Hepatocyte (in vitro differentiated cells): ENCODE data around the gene PTPRD. TPM values are rescaled to one million over a fixed set of nuclear protein-coding genes. Genes with fewer than 3 reads are reported as not detected.

Source experiments
- DNase-seq: peaks from one replicate; pipeline ENCODE4 v3.0.0-alpha.2; 2016; ENCODE audit warnings: low spot score
- H2AFZ ChIP-seq: fragments of 200-600 bp; sonication (generic); 2 replicates; pipeline ENCODE4 v1.6.0; 2016; ENCODE audit warnings: antibody characterized with exemption, mild to moderate bottlenecking
- H3K27ac ChIP-seq: fragments of 200-600 bp; sonication (generic); 2 replicates; pipeline ENCODE4 v1.5.1; 2016; ENCODE audit warnings: mild to moderate bottlenecking
- H3K27me3 ChIP-seq: fragments of 200-600 bp; sonication (generic); 2 replicates; pipeline ENCODE4 v1.6.1; 2016
- H3K36me3 ChIP-seq: fragments of 200-600 bp; sonication (generic); replicated peaks from 2 replicates; pipeline ENCODE4 v1.5.1; 2016; ENCODE audit warnings: low read depth; ENCODE audit not compliant: insufficient read depth
- H3K4me1 ChIP-seq: fragments of 200-600 bp; sonication (generic); 2 replicates; pipeline ENCODE4 v1.5.1; 2016; ENCODE audit warnings: mild to moderate bottlenecking, moderate library complexity; ENCODE audit not compliant: insufficient read depth
- H3K4me2 ChIP-seq: fragments of 200-600 bp; sonication (generic); 2 replicates; pipeline ENCODE4 v1.6.0; 2016
- H3K4me3 ChIP-seq: fragments of 200-600 bp; sonication (generic); 2 replicates; pipeline ENCODE4 v1.5.1; 2016; ENCODE audit warnings: mild to moderate bottlenecking
- H3K79me2 ChIP-seq: fragments of 200-600 bp; sonication (generic); 2 replicates; pipeline ENCODE4 v1.6.0; 2017; ENCODE audit warnings: mild to moderate bottlenecking
- H3K9me2 ChIP-seq: fragments of 200-600 bp; sonication (generic); replicated peaks from 2 replicates; pipeline ENCODE4 v1.6.0; 2017; ENCODE audit warnings: mild to moderate bottlenecking; ENCODE audit not compliant: insufficient read depth
- H3K9me3 ChIP-seq: fragments of 200-600 bp; sonication (generic); 2 replicates; pipeline ENCODE4 v1.5.1; 2016; ENCODE audit warnings: low read depth, mild to moderate bottlenecking
- H4K20me1 ChIP-seq: fragments of 200-600 bp; sonication (generic); 2 replicates; pipeline ENCODE4 v1.6.0; 2016; ENCODE audit warnings: mild to moderate bottlenecking; ENCODE audit not compliant: insufficient read depth, poor library complexity, severe bottlenecking
- EZH2 ChIP-seq: fragments of 200-600 bp; sonication (generic); IDR thresholded peaks from 2 replicates; pipeline ENCODE4 v1.6.1; 2016; ENCODE audit warnings: antibody characterized with exemption, mild to moderate bottlenecking, borderline replicate concordance
- EZH2phosphoT487 ChIP-seq: fragments of 200-600 bp; sonication (generic); IDR thresholded peaks from one replicate; pipeline ENCODE4 v1.6.1; 2018; ENCODE audit warnings: antibody characterized with exemption, mild to moderate bottlenecking, low read depth, moderate library complexity; ENCODE audit not compliant: unreplicated experiment, severe bottlenecking
- WGBS: methylation state at CpG from one replicate; pipeline ENCODE4 v1.1.6; 2016; ENCODE audit warnings: low lambda C conversion rate; ENCODE audit errors: missing lambda C conversion rate; 5-methylcytosine and 5-hydroxymethylcytosine counted together
- polyA plus RNA-seq: library from polyadenylated mRNA; unstranded; fragments of >200 nt; fragmentation: Nextera tagmentation; extraction: Ambion mirVana; gene quantifications from 2 replicates; pipeline ENCODE4 v1.2.1, GENCODE V29; 2016
- total RNA-seq: library from RNA; depleted of rRNA; stranded (reverse); fragments of >200 nt; gene quantifications from 2 replicates; pipeline ENCODE4 v1.2.3, GENCODE V29; 2014
- TF ChIP-seq, protein P1 (sequence below): fragments of 200-600 bp; sonication (generic); IDR thresholded peaks from 2 replicates; pipeline ENCODE4 v1.5.1; 2016; ENCODE audit warnings: antibody characterized with exemption, mild to moderate bottlenecking; ENCODE audit not compliant: poor library complexity

The PTPRD gene
- total and polyA plus RNA-seq, 2 experiments from 2014 or later, result 6.5 to 77.6 TPM

DNA sequence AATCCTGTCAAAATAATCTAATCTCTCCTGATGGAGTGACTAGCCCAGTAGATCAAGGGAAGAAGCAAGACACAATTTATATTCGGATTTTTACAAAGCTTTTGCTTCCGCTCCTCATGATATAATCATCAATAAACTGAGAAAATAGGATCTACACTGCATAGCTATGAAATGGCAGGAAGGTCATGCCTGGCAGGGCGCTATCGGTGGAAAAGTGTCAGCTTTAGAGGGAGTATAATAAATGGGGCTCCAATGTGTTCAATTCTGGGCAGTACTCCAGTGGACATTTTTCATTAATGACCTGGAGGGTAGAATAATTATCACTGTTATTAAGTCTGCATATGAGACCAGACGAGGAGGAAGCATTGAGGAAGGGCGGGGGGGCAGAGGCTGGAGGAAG lies 1799.9 kb downstream of the PTPRD start:
- no peaks in the 10 kb centered on the region for H3K9me2 ChIP-seq
- H3K36me3 ChIP-seq, result no peaks in the 10 kb centered on the region
- no peak for DNase-seq
- H3K4me3 ChIP-seq, result no peak overlapping the region
- no peak overlapping the region for H3K27ac ChIP-seq
- H3K79me2 ChIP-seq, result peaks cover 3% of the 10 kb centered on the region
- WGBS, result 85% methylated on average over 6 of the region's 6 CpGs
- H3K27me3 ChIP-seq, result no peaks in the 10 kb centered on the region
- no peak overlapping the region for H2AFZ ChIP-seq
- no peak overlapping the region for H3K4me2 ChIP-seq
- no peaks in the 10 kb centered on the region for H4K20me1 ChIP-seq
- no peaks in the 10 kb centered on the region for H3K4me1 ChIP-seq
- TF ChIP-seq, protein P1, sequence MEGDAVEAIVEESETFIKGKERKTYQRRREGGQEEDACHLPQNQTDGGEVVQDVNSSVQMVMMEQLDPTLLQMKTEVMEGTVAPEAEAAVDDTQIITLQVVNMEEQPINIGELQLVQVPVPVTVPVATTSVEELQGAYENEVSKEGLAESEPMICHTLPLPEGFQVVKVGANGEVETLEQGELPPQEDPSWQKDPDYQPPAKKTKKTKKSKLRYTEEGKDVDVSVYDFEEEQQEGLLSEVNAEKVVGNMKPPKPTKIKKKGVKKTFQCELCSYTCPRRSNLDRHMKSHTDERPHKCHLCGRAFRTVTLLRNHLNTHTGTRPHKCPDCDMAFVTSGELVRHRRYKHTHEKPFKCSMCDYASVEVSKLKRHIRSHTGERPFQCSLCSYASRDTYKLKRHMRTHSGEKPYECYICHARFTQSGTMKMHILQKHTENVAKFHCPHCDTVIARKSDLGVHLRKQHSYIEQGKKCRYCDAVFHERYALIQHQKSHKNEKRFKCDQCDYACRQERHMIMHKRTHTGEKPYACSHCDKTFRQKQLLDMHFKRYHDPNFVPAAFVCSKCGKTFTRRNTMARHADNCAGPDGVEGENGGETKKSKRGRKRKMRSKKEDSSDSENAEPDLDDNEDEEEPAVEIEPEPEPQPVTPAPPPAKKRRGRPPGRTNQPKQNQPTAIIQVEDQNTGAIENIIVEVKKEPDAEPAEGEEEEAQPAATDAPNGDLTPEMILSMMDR, result no peak
- no peak for TF ChIP-seq EZH2
- no peak for TF ChIP-seq EZH2phosphoT487
- H3K9me3 ChIP-seq, result no peaks in the 10 kb centered on the region

DNA sequence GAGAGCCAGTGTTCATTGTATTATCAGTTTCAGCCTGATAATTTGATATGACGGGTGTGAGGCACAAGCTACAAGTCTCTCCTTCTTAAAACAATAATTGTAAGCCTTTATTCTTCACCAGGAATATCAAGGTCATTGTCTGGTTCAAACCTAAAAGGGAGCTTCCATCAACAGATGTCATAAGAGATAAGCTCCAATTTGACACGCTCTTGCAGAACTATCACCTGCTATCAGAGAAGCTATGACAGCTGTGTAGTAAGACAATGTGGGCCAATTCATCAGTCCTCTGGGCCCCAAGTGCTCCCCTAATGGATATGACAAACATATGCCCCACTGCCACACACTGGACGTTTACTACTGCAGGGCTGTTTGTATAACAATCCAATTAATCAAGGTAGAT lies 1803.1 kb downstream of the PTPRD start:
- DNase-seq, result no peak

GRCh38 chr9:8806150-8806549 lies 1806.7 kb downstream of the PTPRD start:
- no peak for DNase-seq
- H4K20me1 ChIP-seq, result no peaks in the 10 kb centered on the region
- no peak overlapping the region for H3K27ac ChIP-seq
- no peaks in the 10 kb centered on the region for H3K36me3 ChIP-seq
- no peaks in the 10 kb centered on the region for H3K4me1 ChIP-seq
- H3K9me3 ChIP-seq, result no peaks in the 10 kb centered on the region
- no peak overlapping the region for H2AFZ ChIP-seq
- H3K27me3 ChIP-seq, result no peaks in the 10 kb centered on the region
- WGBS, result 100% methylated on average over 1 of the region's 2 CpGs
- H3K9me2 ChIP-seq, result no peaks in the 10 kb centered on the region
- no peak overlapping the region for H3K4me2 ChIP-seq
- peaks cover 4% of the 10 kb centered on the region for H3K79me2 ChIP-seq
- no peak overlapping the region for H3K4me3 ChIP-seq
- TF ChIP-seq, protein P1, result no peak
- TF ChIP-seq EZH2 (no peak), EZH2phosphoT487 (no peak)

More for the DNA sequence above, 1803.1 kb downstream of the PTPRD start:
- Histone ChIP-seq H2AFZ (no peak overlapping the region), H3K27ac (no peak overlapping the region), H3K9me3 (no peaks in the 10 kb centered on the region), H3K9me2 (no peaks in the 10 kb centered on the region), H3K4me3 (no peak overlapping the region), H3K27me3 (no peaks in the 10 kb centered on the region), H3K4me1 (no peaks in the 10 kb centered on the region), H3K79me2 (peaks cover 3% of the 10 kb centered on the region), H3K4me2 (no peak overlapping the region), H4K20me1 (no peaks in the 10 kb centered on the region), H3K36me3 (no peaks in the 10 kb centered on the region)
- TF ChIP-seq, protein P1, result no peak
- no peak for TF ChIP-seq EZH2phosphoT487
- TF ChIP-seq EZH2, result no peak
- 72% methylated on average over 3 of the region's 3 CpGs for WGBS

DNA sequence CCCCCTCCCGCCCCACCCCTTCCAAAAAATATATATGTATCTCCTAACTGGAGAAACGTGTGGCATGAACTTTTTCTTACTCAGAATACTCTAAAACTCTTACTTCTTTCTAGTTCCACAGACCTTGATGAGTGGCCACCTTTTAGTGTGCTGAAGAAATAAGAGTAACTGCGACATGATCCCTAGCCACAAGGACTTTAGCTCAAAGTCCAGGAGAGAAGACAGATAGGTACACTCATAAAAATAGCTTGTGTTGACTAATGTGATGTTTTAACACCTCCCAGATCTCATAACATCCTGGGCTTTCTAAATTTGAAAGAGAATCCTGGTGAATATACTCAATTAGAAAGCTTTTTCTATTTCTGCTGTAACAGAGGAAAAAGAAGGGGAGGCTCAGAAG lies 1808.2 kb downstream of the PTPRD start:
- WGBS, result 72% methylated on average over 3 of the region's 3 CpGs
- Histone ChIP-seq H3K79me2 (peaks cover 4% of the 10 kb centered on the region), H2AFZ (no peak overlapping the region), H3K36me3 (no peaks in the 10 kb centered on the region), H3K9me3 (no peaks in the 10 kb centered on the region), H3K4me3 (no peak overlapping the region), H3K9me2 (no peaks in the 10 kb centered on the region), H4K20me1 (no peaks in the 10 kb centered on the region), H3K27me3 (no peaks in the 10 kb centered on the region), H3K4me2 (no peak overlapping the region), H3K4me1 (no peaks in the 10 kb centered on the region), H3K27ac (peak overlapping the region; percentile 26)
- peak; percentile 43 for DNase-seq
- TF ChIP-seq EZH2phosphoT487 (no peak), EZH2 (no peak)
- TF ChIP-seq, protein P1, result no peak
